ENCODE data around the gene AGT. TPM values are rescaled to one million over a fixed set of nuclear protein-coding genes. Genes with fewer than 3 reads are reported as not detected.
A peak's percentile ranks its signal among the peaks of the same experiment; 100 is the strongest.

Gene AGT
- total RNA-seq, 1 experiment from 2014 or later: not detected

- no peak overlapping the region for H3K4me3 ChIP-seq (ENCODE audit: low read length)
- peaks cover 13% of the 10 kb centered on the region; the same call in 1 of the 2 replicates for H3K36me3 ChIP-seq (ENCODE audit: low read depth, low read length)
- H3K9ac ChIP-seq (ENCODE audit: low read length): no peak overlapping the region
- H3K79me2 ChIP-seq (ENCODE audit: low read length): no peaks in the 10 kb centered on the region
- no peaks in the 10 kb centered on the region for H3K4me1 ChIP-seq (ENCODE audit: insufficient read depth, low read length)
- no peak for DNase-seq
- ChIA-PET POLR2A (ENCODE audit: unreplicated experiment) (no interaction called here), CTCF (no interaction called here)
- no peaks in the 10 kb centered on the region for H3F3A ChIP-seq (ENCODE audit: low read length, unreplicated experiment)
- no peak overlapping the region for H2AFZ ChIP-seq (ENCODE audit: low read length)
- H3K27ac ChIP-seq (ENCODE audit: low read length): no peak overlapping the region
- intact Hi-C loops (cut with micrococcal nuclease): no loop called here
- no peaks in the 10 kb centered on the region for H3K9me2 ChIP-seq (replicated peaks; ENCODE audit: low read length)
- no peak overlapping the region for H3K4me2 ChIP-seq (ENCODE audit: low read length)
- TF ChIP-seq EZH2phosphoT487 (IDR thresholded peaks at IDR 0.05; ENCODE audit: borderline replicate concordance, low read length) (no peak), CTCF (conservative IDR thresholded peaks at IDR 0.05; ENCODE audit: low read depth, low read length) (no peak), EZH2 (IDR thresholded peaks at IDR 0.05; ENCODE audit: low read length, unreplicated experiment) (no peak)
- peak; percentile 30 for ATAC-seq
- no peaks in the 10 kb centered on the region for H3K27me3 ChIP-seq (ENCODE audit: low read length)
- BruUV-seq (replicated peaks): no TSS peak
- H3K9me3 ChIP-seq (ENCODE audit: low read length): no peaks in the 10 kb centered on the region
- H4K20me1 ChIP-seq (ENCODE audit: low read length): no peaks in the 10 kb centered on the region
Measured at GRCh38 chr1:230696722-230697437, 17.0 kb downstream of the AGT start.

- H3K27me3 ChIP-seq (ENCODE audit: low read length): no peaks in the 10 kb centered on the region
- no peaks in the 10 kb centered on the region for H3K79me2 ChIP-seq (ENCODE audit: low read length)
- no peaks in the 10 kb centered on the region for H4K20me1 ChIP-seq (ENCODE audit: low read length)
- no peak for ATAC-seq
- no peak overlapping the region for H3K27ac ChIP-seq (ENCODE audit: low read length)
- no peak for DNase-seq
- H3K4me2 ChIP-seq (ENCODE audit: low read length): no peak overlapping the region
- H3K36me3 ChIP-seq (ENCODE audit: low read depth, low read length): peaks cover 20% of the 10 kb centered on the region; the same call in 1 of the 2 replicates
- no peak for TF ChIP-seq EZH2phosphoT487 (IDR thresholded peaks at IDR 0.05; ENCODE audit: borderline replicate concordance, low read length)
- TF ChIP-seq CTCF (conservative IDR thresholded peaks at IDR 0.05; ENCODE audit: low read depth, low read length): no peak
- no peak for TF ChIP-seq EZH2 (IDR thresholded peaks at IDR 0.05; ENCODE audit: low read length, unreplicated experiment)
- CTCF ChIA-PET: no interaction called here
- no TSS peak for BruUV-seq (replicated peaks)
- H3K4me3 ChIP-seq (ENCODE audit: low read length): no peak overlapping the region
- POLR2A ChIA-PET (ENCODE audit: unreplicated experiment): interaction anchor here (0.7 kb wide), 1 partner anchor 128 kb away, joined by 3 read pairs; no protein-coding TSS in a partner anchor
- H3K4me1 ChIP-seq (ENCODE audit: insufficient read depth, low read length): no peaks in the 10 kb centered on the region
- intact Hi-C loops (cut with micrococcal nuclease): no loop called here
- H3F3A ChIP-seq (ENCODE audit: low read length, unreplicated experiment): no peaks in the 10 kb centered on the region
- no peaks in the 10 kb centered on the region for H3K9me3 ChIP-seq (ENCODE audit: low read length)
- H3K9ac ChIP-seq (ENCODE audit: low read length): no peak overlapping the region
- no peaks in the 10 kb centered on the region for H3K9me2 ChIP-seq (replicated peaks; ENCODE audit: low read length)
- no peak overlapping the region for H2AFZ ChIP-seq (ENCODE audit: low read length)
Measured at GRCh38 chr1:230696218-230696617, 17.7 kb downstream of the AGT start.

- CTCF ChIA-PET: no interaction called here
- no peaks in the 10 kb centered on the region for H3K9me3 ChIP-seq (ENCODE audit: low read length)
- intact Hi-C loops (cut with micrococcal nuclease): no loop called here
- H2AFZ ChIP-seq (ENCODE audit: low read length): no peak overlapping the region
- no peaks in the 10 kb centered on the region for H3K9me2 ChIP-seq (replicated peaks; ENCODE audit: low read length)
- H3K4me2 ChIP-seq (ENCODE audit: low read length): no peak overlapping the region
- peaks cover 25% of the 10 kb centered on the region for H3K36me3 ChIP-seq (ENCODE audit: low read depth, low read length)
- no peaks in the 10 kb centered on the region for H3F3A ChIP-seq (ENCODE audit: low read length, unreplicated experiment)
- no TSS peak for BruUV-seq (replicated peaks)
- no peaks in the 10 kb centered on the region for H3K79me2 ChIP-seq (ENCODE audit: low read length)
- H4K20me1 ChIP-seq (ENCODE audit: low read length): no peaks in the 10 kb centered on the region
- DNase-seq (no peak), ATAC-seq (no peak; the same call in 1 of the 2 replicates)
- H3K27me3 ChIP-seq (ENCODE audit: low read length): no peaks in the 10 kb centered on the region
- TF ChIP-seq CTCF (conservative IDR thresholded peaks at IDR 0.05; ENCODE audit: low read depth, low read length): no peak
- TF ChIP-seq EZH2phosphoT487 (IDR thresholded peaks at IDR 0.05; ENCODE audit: borderline replicate concordance, low read length): no peak
- no peak overlapping the region for H3K4me3 ChIP-seq (ENCODE audit: low read length)
- H3K4me1 ChIP-seq (ENCODE audit: insufficient read depth, low read length): no peaks in the 10 kb centered on the region
- POLR2A ChIA-PET (ENCODE audit: unreplicated experiment): no interaction called here
- no peak overlapping the region for H3K9ac ChIP-seq (ENCODE audit: low read length)
- H3K27ac ChIP-seq (ENCODE audit: low read length): no peak overlapping the region
Measured at GRCh38 chr1:230694991-230695390, 18.9 kb downstream of the AGT start.

Data from PC-3 (cell line).